Gastrocnemius medialis (tissue), 4 donors: ENCODE measurements around the gene CYSRT1. TPM values are rescaled to one million over a fixed set of nuclear protein-coding genes. Genes with fewer than 3 reads are reported as not detected.

Source experiments
- ATAC-seq, 2 donors: fragments of 150-250 bp; one replicate each; pipeline ENCODE4 v1.9.1; 2016
- DNase-seq, 2 donors: peaks; one replicate each; pipeline ENCODE4 v3.0.0-alpha.2; 2019
- H3K27ac ChIP-seq, 4 donors: fragments of 200-600 bp; sonication (generic); 1 replicate in 1 of 4; 2 replicates in 3 of 4; pipeline ENCODE4 v1.5.1; 2016 to 2018; ENCODE audit warnings: mild to moderate bottlenecking in 2 of 4, moderate library complexity in 1 of 4
- H3K27me3 ChIP-seq, 3 donors: fragments of 200-600 bp; sonication (generic) in 2 of 3; 1 replicate in 1 of 3; 2 replicates in 2 of 3; pipeline versions ENCODE4 v1.5.1 to v1.6.0; 2016 to 2019; ENCODE audit warnings: mild to moderate bottlenecking in 1 of 3, moderate library complexity in 1 of 3
- H3K36me3 ChIP-seq, 2 donors: fragments of 200-600 bp; sonication (generic) in 1 of 2; one replicate each; pipeline ENCODE4 v1.5.1; 2017 to 2018
- H3K4me1 ChIP-seq, 2 donors: fragments of 200-600 bp; sonication (generic) in 1 of 2; one replicate each; pipeline ENCODE4 v1.5.1; 2016 to 2017; ENCODE audit warnings: mild to moderate bottlenecking in 2 of 2
- H3K4me3 ChIP-seq, 4 donors: fragments of 200-600 bp; sonication (generic) in 3 of 4; 1 replicate in 1 of 4; 2 replicates in 3 of 4; pipeline ENCODE4 v1.5.1; 2016 to 2019; ENCODE audit warnings: mild to moderate bottlenecking in 2 of 4
- H3K9me3 ChIP-seq, 3 donors: fragments of 200-600 bp; sonication (generic) in 2 of 3; 1 replicate in 1 of 3; 2 replicates in 2 of 3; pipeline ENCODE4 v1.5.1; 2016 to 2019
- CTCF ChIP-seq, 5 experiments: fragments of 450-650 bp in 3 of 5; fragments of 200-600 bp in 2 of 5; sonication (generic) in 2 of 5; IDR thresholded peaks in 4 of 5; conservative IDR thresholded peaks in 1 of 5; 1 replicate in 4 of 5; 2 replicates in 1 of 5; pipeline ENCODE4 v1.5.1; 2016 to 2019; ENCODE audit warnings: antibody characterized with exemption in 5 of 5, mild to moderate bottlenecking in 3 of 5, moderate library complexity in 3 of 5
- POLR2A ChIP-seq, 2 donors: fragments of 450-650 bp; IDR thresholded peaks; one replicate each; pipeline ENCODE4 v1.6.1; 2017; ENCODE audit warnings: antibody characterized with exemption in 2 of 2, mild to moderate bottlenecking in 2 of 2, moderate library complexity in 2 of 2
- in situ Hi-C, 4 donors: fragments of 200-750 bp; cut with MboI; loops; one replicate each; pipeline versions ENCODE4 v1.15.0 to v1.8.0; 2017; ENCODE audit warnings: low sequenced_read_pairs in 4 of 4
- intact Hi-C: fragments of 100-400 bp; cut with DNase I; formaldehyde crosslinking; loops from one replicate; pipeline ENCODE4 v1.15.1; 2023; ENCODE audit warnings: low total_unique reads
- total RNA-seq, 4 donors: library from RNA; depleted of rRNA; stranded (reverse); fragments of >200 nt; gene quantifications; one replicate each; pipeline versions ENCODE4 v1.1.0 to v1.2.3, GENCODE V29; 2016

The CYSRT1 gene
- total RNA-seq, 4 donors from 2014 or later: 0.42 TPM; not detected in 3

DNA sequence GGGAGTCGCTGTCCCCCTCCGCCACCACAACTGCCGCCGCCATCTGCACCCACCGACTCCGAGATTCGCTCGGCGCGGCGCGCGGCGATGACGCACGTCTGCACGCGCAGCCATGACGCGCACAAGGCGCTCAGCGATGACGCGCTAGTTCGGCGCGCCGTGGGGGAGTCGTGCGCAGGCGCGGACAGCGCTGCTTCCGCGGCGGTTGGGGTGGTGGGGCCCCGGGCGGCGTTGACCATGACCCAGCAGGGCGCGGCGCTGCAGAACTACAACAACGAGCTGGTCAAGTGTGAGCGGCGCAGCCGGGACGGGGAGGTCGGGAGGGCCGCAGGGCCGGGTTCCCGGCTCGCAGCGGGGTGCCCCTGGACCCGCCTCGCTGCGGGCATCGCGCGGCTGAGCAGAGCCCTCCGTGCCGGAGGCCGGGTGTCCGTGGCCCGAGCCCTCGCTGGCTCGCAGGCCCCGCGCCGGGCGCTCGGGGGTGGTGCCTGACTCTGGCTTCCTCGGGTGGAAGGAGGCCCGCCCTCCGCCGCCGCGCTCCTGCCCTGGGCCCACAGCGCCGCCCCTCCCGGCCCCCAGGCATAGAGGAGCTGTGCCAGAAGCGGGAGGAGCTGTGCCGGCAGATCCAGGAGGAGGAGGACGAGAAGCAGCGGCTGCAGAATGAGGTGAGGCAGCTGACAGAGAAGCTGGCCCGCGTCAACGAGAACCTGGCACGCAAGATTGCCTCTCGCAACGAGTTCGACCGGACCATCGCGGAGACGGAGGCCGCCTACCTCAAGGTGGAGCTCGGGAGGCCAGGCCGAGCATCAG lies 36.3 kb upstream of the CYSRT1 start, which contains the start of the genes ANAPC2 and SSNA1:
Gene ANAPC2, minus strand, starts transcription at position 71 of the 807 bp plus-strand sequence. Its CDS starts 28 bp downstream, at position 43.
Gene SSNA1, plus strand, starts transcription at position 187 of the 807 bp plus-strand sequence. Its CDS starts 51 bp downstream, at position 238.
- no peaks in the 10 kb centered on the region for H3K9me3 ChIP-seq
- H3K4me3 ChIP-seq: peak within 1 kb of the TSS; percentile 68 to 100 (median 97)
- DNase-seq: peak; percentile 79 to 88
- intact Hi-C loops: loop anchor here (1.0 to 2.0 kb wide), 6 partner anchors 12 to 102 kb away; partner anchors contain the start of genes MAN1B1, NDOR1, TMEM203 and TPRN
- no peaks in the 10 kb centered on the region for H3K27me3 ChIP-seq
- H3K27ac ChIP-seq: peak within 1 kb of the TSS; percentile 85 to 98 (median 96)
- peaks cover 39 to 44% of the 10 kb centered on the region in 2 donors for H3K4me1 ChIP-seq
- in situ Hi-C loops: no loop called here
- peaks cover 0 to 36% of the 10 kb centered on the region in 2 donors for H3K36me3 ChIP-seq
- peak; percentile 92 to 95 for ATAC-seq
- TF ChIP-seq CTCF (IDR thresholded peaks at IDR 0.05 in 4 of 5, conservative IDR thresholded peaks at IDR 0.05 in 1 of 5) (peak in 4 of 5 experiments; percentile 8 to 72 (median 38)), POLR2A (IDR thresholded peaks at IDR 0.05) (peak; percentile 84 to 92)

GRCh38 chr9:137189297-137190295 lies 35.4 kb upstream of the CYSRT1 start:
- TF ChIP-seq CTCF (IDR thresholded peaks at IDR 0.05 in 4 of 5, conservative IDR thresholded peaks at IDR 0.05 in 1 of 5) (no peak), POLR2A (IDR thresholded peaks at IDR 0.05) (no peak)
- ATAC-seq: no peak
- DNase-seq: no peak
- peaks cover 0 to 27% of the 10 kb centered on the region in 2 donors for H3K36me3 ChIP-seq
- H3K4me3 ChIP-seq: peak overlapping the region; percentile 68 to 100 (median 97)
- in situ Hi-C loops: no loop called here
- intact Hi-C loops: loop anchor here (2.0 kb wide), 1 partner anchor 51 kb away; the partner anchor contains the start of gene TUBB4B
- H3K9me3 ChIP-seq: no peaks in the 10 kb centered on the region
- H3K4me1 ChIP-seq: peaks cover 39 to 52% of the 10 kb centered on the region in 2 donors
- H3K27me3 ChIP-seq: no peaks in the 10 kb centered on the region
- peak overlapping the region; percentile 85 to 98 (median 96) for H3K27ac ChIP-seq

DNA sequence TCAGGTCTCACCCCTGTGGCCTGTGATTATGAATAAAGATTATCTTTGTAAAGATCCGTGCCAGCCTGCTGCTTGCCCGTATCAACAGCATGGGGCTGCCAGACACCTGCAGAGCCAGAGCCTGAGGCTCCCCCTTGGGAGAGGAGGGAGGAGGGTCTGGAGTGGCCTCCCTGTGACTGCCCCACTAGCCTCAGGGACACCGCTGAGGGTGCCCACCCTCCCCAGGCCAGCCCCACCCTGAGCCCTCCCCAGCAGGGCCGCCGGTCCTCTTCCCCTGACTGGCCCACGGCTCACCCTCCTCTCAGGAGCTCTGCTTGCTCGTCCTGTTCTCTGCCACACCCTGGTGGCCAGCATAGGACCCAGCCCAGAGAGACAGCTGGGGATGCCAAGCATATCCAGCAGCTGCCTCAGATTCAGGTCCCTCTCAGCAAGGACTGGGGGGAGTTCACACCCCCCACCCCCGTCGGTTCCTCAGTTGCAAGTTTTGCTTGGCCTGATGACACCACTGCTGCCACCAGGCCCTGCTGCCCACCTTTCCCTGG lies 34.6 kb upstream of the CYSRT1 start:
- Histone ChIP-seq H3K27me3 (no peaks in the 10 kb centered on the region), H3K27ac (peak overlapping the region; percentile 85 to 98 (median 96)), H3K36me3 (peaks cover 0 to 22% of the 10 kb centered on the region in 2 donors), H3K4me3 (peak overlapping the region in 1 of 4 donors; percentile 96), H3K4me1 (peaks cover 39 to 54% of the 10 kb centered on the region in 2 donors), H3K9me3 (no peaks in the 10 kb centered on the region)
- no peak for DNase-seq
- intact Hi-C loops (no loop called here), in situ Hi-C loops (no loop called here)
- no peak for TF ChIP-seq POLR2A (IDR thresholded peaks at IDR 0.05)
- no peak for TF ChIP-seq CTCF (IDR thresholded peaks at IDR 0.05 in 4 of 5, conservative IDR thresholded peaks at IDR 0.05 in 1 of 5)
- ATAC-seq: no peak

- DNase-seq: no peak
- ATAC-seq: no peak
- H3K4me3 ChIP-seq: no peak overlapping the region
- H3K4me1 ChIP-seq: peaks cover 34 to 47% of the 10 kb centered on the region in 2 donors
- H3K9me3 ChIP-seq: no peaks in the 10 kb centered on the region
- H3K27me3 ChIP-seq: no peaks in the 10 kb centered on the region
- TF ChIP-seq POLR2A (IDR thresholded peaks at IDR 0.05) (no peak), CTCF (IDR thresholded peaks at IDR 0.05 in 4 of 5, conservative IDR thresholded peaks at IDR 0.05 in 1 of 5) (no peak)
- H3K27ac ChIP-seq: peak overlapping the region in 1 of 4 donors; percentile 97
- in situ Hi-C loops: no loop called here
- H3K36me3 ChIP-seq: peaks cover 0 to 22% of the 10 kb centered on the region in 2 donors
- intact Hi-C loops: no loop called here
Measured at GRCh38 chr9:137191245-137191644, 33.7 kb upstream of the CYSRT1 start.
